ENCODE results near the gene CDC42BPG.
A peak's percentile ranks its signal among the peaks of the same experiment; 100 is the strongest.

Gene CDC42BPG

GRCh38 chr11:64845129-64845775 lies 799 bp upstream of the CDC42BPG start:
- DNase-seq = no peak
- Mint-ChIP-seq H3K4me3 (peak overlapping the region; percentile 71), H3K9me3 (no peaks in the 10 kb centered on the region), H3K27me3 (ENCODE audit: low read depth, poor library complexity) (peaks cover 10% of the 10 kb centered on the region), H3K4me1 (peaks cover 35% of the 10 kb centered on the region), H3K27ac (no peak overlapping the region), H3K36me3 (ENCODE audit: low read depth) (no peaks in the 10 kb centered on the region)
- TF ChIP-seq, protein P1, sequence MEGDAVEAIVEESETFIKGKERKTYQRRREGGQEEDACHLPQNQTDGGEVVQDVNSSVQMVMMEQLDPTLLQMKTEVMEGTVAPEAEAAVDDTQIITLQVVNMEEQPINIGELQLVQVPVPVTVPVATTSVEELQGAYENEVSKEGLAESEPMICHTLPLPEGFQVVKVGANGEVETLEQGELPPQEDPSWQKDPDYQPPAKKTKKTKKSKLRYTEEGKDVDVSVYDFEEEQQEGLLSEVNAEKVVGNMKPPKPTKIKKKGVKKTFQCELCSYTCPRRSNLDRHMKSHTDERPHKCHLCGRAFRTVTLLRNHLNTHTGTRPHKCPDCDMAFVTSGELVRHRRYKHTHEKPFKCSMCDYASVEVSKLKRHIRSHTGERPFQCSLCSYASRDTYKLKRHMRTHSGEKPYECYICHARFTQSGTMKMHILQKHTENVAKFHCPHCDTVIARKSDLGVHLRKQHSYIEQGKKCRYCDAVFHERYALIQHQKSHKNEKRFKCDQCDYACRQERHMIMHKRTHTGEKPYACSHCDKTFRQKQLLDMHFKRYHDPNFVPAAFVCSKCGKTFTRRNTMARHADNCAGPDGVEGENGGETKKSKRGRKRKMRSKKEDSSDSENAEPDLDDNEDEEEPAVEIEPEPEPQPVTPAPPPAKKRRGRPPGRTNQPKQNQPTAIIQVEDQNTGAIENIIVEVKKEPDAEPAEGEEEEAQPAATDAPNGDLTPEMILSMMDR (IDR thresholded peaks at IDR 0.05) = no peak

- TF ChIP-seq, protein P1 (IDR thresholded peaks at IDR 0.05) = no peak
- no peak overlapping the region for H3K27ac Mint-ChIP-seq
- H3K27me3 Mint-ChIP-seq (ENCODE audit: low read depth, poor library complexity) = peaks cover 10% of the 10 kb centered on the region
- H3K4me1 Mint-ChIP-seq = peaks cover 30% of the 10 kb centered on the region
- H3K36me3 Mint-ChIP-seq (ENCODE audit: low read depth) = no peaks in the 10 kb centered on the region
- H3K9me3 Mint-ChIP-seq = no peaks in the 10 kb centered on the region
- DNase-seq = no peak
- peak overlapping the region; percentile 86 for H3K4me3 Mint-ChIP-seq
Measured at GRCh38 chr11:64843686-64844329, 645 bp downstream of the CDC42BPG start.

DNA sequence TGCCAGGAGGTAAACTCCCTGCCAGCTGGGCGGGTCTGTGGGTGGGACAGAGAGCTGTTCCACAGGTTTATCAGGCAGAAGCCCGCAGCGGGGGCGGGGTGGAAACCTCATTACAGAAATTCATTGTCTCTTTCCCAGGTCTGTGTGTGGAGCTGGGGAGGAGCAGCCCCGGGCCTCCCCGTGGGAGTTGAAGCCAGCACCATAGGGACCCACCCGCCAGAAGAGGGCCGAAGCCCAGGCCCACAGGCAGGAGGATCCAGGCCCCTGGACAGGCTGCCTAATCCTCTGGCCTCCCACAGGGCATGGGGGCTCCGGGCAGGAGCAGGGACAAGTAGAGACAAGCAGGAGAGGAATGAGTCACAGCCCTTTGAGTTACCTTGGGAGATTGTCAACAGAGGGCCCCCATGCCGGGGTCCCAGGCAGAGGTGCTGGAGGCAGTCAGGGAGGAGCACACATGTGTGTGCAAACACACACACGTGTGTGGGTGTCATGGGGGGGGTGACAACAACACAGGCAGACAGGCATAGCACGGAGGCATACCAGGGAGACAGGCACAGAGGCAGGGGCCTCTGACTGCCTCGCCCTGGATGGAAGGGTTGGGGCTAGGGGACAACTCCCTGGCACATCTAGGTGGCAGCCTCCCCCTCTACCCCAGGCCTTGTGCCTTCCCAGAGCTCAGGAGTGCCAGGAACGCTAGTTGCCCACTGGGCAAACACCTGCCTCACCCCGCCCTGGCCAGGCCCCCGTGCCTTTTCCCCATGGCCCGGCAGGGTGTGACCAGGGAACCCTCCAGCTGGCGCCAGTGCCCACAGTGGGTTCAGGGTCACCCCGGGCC lies 1.4 kb downstream of the CDC42BPG start:
- Mint-ChIP-seq H3K36me3 (ENCODE audit: low read depth) (no peaks in the 10 kb centered on the region), H3K4me1 (peaks cover 25% of the 10 kb centered on the region), H3K9me3 (no peaks in the 10 kb centered on the region), H3K4me3 (peak overlapping the region; percentile 86), H3K27me3 (ENCODE audit: low read depth, poor library complexity) (peaks cover 10% of the 10 kb centered on the region), H3K27ac (no peak overlapping the region)
- DNase-seq = no peak
- TF ChIP-seq, protein P1 (IDR thresholded peaks at IDR 0.05) = no peak

DNA sequence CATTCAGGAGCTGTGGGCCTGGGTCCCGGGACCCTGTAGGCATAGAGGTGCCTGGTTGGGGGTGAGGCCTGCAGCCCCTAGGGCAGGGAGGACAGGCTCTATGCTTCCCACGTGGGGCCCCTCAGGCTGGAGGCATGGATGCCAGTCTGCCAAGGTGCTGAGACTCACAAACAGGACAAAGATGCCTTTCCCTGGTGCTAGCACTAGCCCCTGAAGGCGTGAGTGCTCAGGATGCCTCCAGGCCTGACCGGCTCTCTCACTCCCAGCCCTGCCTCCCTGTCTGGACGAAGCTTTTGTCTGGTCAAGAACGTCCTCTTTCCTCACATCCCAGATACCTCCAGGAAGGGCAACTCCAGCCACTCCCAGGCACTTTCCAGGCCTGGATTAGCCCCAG lies 2.1 kb downstream of the CDC42BPG start:
- TF ChIP-seq, protein P1 (IDR thresholded peaks at IDR 0.05) = no peak
- H3K4me1 Mint-ChIP-seq = peaks cover 25% of the 10 kb centered on the region
- no peaks in the 10 kb centered on the region for H3K9me3 Mint-ChIP-seq
- H3K27ac Mint-ChIP-seq = no peak overlapping the region
- H3K27me3 Mint-ChIP-seq (ENCODE audit: low read depth, poor library complexity) = peaks cover 10% of the 10 kb centered on the region
- no peaks in the 10 kb centered on the region for H3K36me3 Mint-ChIP-seq (ENCODE audit: low read depth)
- no peak for DNase-seq
- no peak overlapping the region for H3K4me3 Mint-ChIP-seq

GRCh38 chr11:64841592-64842365 lies 2.7 kb downstream of the CDC42BPG start:
- peaks cover 25% of the 10 kb centered on the region for H3K4me1 Mint-ChIP-seq
- H3K27me3 Mint-ChIP-seq (ENCODE audit: low read depth, poor library complexity) = peaks cover 10% of the 10 kb centered on the region
- H3K9me3 Mint-ChIP-seq = no peaks in the 10 kb centered on the region
- TF ChIP-seq, protein P1 (IDR thresholded peaks at IDR 0.05) = no peak
- H3K4me3 Mint-ChIP-seq = no peak overlapping the region
- H3K36me3 Mint-ChIP-seq (ENCODE audit: low read depth) = no peaks in the 10 kb centered on the region
- no peak overlapping the region for H3K27ac Mint-ChIP-seq
- peak; percentile 41 for DNase-seq

Data from nephron progenitor cell (in vitro differentiated cells).